Measurements from ENCODE around the gene ARID5B.

Gene ARID5B

GRCh38 chr10:62062752-62063512, 161.4 kb downstream of the ARID5B start:
- Histone ChIP-seq H3K4me2 (no peak overlapping the region), H3K4me3 (IDR thresholded peaks at IDR 0.05; ENCODE audit: insufficient read depth, low read depth, low read length) (no peak overlapping the region), H3K27ac (no peak overlapping the region)

GRCh38 chr10:62063795-62064472, 162.4 kb downstream of the ARID5B start:
- Histone ChIP-seq H3K4me3 (IDR thresholded peaks at IDR 0.05; ENCODE audit: insufficient read depth, low read depth, low read length) (no peak overlapping the region), H4K20me1 (ENCODE audit: insufficient read depth) (no peaks in the 10 kb centered on the region), H3K27ac (no peak overlapping the region), H3K9ac (no peak overlapping the region), H3K4me2 (no peak overlapping the region), H3K27me3 (ENCODE audit: insufficient read depth, low read depth) (no peaks in the 10 kb centered on the region), H3K36me3 (ENCODE audit: insufficient read depth) (no peaks in the 10 kb centered on the region), H3K4me1 (ENCODE audit: low read depth, poor library complexity, severe bottlenecking) (no peaks in the 10 kb centered on the region), H2AFZ (ENCODE audit: low read depth) (no peak overlapping the region), H3K79me2 (ENCODE audit: insufficient read depth, low read depth) (no peaks in the 10 kb centered on the region)
- no peak for TF ChIP-seq CTCF (conservative IDR thresholded peaks at IDR 0.05; ENCODE audit: low read depth, low read length)

More at GRCh38 chr10:62062752-62063512, 161.4 kb downstream of the ARID5B start:
- Histone ChIP-seq H4K20me1 (ENCODE audit: insufficient read depth) (no peaks in the 10 kb centered on the region), H3K79me2 (ENCODE audit: insufficient read depth, low read depth) (no peaks in the 10 kb centered on the region), H3K27me3 (ENCODE audit: insufficient read depth, low read depth) (no peaks in the 10 kb centered on the region), H2AFZ (ENCODE audit: low read depth) (no peak overlapping the region), H3K4me1 (ENCODE audit: low read depth, poor library complexity, severe bottlenecking) (no peaks in the 10 kb centered on the region), H3K9ac (no peak overlapping the region), H3K36me3 (ENCODE audit: insufficient read depth) (no peaks in the 10 kb centered on the region)
- no peak for TF ChIP-seq CTCF (conservative IDR thresholded peaks at IDR 0.05; ENCODE audit: low read depth, low read length)

GRCh38 chr10:62067560-62067959, 166.1 kb downstream of the ARID5B start:
- Histone ChIP-seq H3K36me3 (ENCODE audit: insufficient read depth) (no peaks in the 10 kb centered on the region), H3K79me2 (ENCODE audit: insufficient read depth, low read depth) (0 out of 2 replicates have a peak, but pooled peaks cover 3% of the 10 kb centered on the region), H3K27ac (no peak overlapping the region), H3K4me3 (IDR thresholded peaks at IDR 0.05; ENCODE audit: insufficient read depth, low read depth, low read length) (no peak overlapping the region), H4K20me1 (ENCODE audit: insufficient read depth) (no peaks in the 10 kb centered on the region), H3K27me3 (ENCODE audit: insufficient read depth, low read depth) (no peaks in the 10 kb centered on the region), H2AFZ (ENCODE audit: low read depth) (no peak overlapping the region), H3K9ac (no peak overlapping the region), H3K4me2 (no peak overlapping the region), H3K4me1 (ENCODE audit: low read depth, poor library complexity, severe bottlenecking) (no peaks in the 10 kb centered on the region)
- no peak for TF ChIP-seq CTCF (conservative IDR thresholded peaks at IDR 0.05; ENCODE audit: low read depth, low read length)

- H3K4me2 ChIP-seq: no peak overlapping the region
- no peak for TF ChIP-seq CTCF (conservative IDR thresholded peaks at IDR 0.05; ENCODE audit: low read depth, low read length)
- H2AFZ ChIP-seq (ENCODE audit: low read depth): no peak overlapping the region
- H3K4me3 ChIP-seq (IDR thresholded peaks at IDR 0.05; ENCODE audit: insufficient read depth, low read depth, low read length): no peak overlapping the region
- no peaks in the 10 kb centered on the region for H3K27me3 ChIP-seq (ENCODE audit: insufficient read depth, low read depth)
- H3K9ac ChIP-seq: no peak overlapping the region
- 0 out of 2 replicates have a peak, but pooled peaks cover 3% of the 10 kb centered on the region for H3K79me2 ChIP-seq (ENCODE audit: insufficient read depth, low read depth)
- no peaks in the 10 kb centered on the region for H3K4me1 ChIP-seq (ENCODE audit: low read depth, poor library complexity, severe bottlenecking)
- H3K27ac ChIP-seq: no peak overlapping the region
- no peaks in the 10 kb centered on the region for H3K36me3 ChIP-seq (ENCODE audit: insufficient read depth)
- no peaks in the 10 kb centered on the region for H4K20me1 ChIP-seq (ENCODE audit: insufficient read depth)
Observed at GRCh38 chr10:62068464-62068863, 167.0 kb downstream of the ARID5B start.
